ENCODE data around the gene LRRC3.
"Not testable (repeated sequence)": the region's sequence is repeated elsewhere in the genome, so short reads cannot be mapped to it uniquely, and the experiment has no call there.

LRRC3 gene

DNA sequence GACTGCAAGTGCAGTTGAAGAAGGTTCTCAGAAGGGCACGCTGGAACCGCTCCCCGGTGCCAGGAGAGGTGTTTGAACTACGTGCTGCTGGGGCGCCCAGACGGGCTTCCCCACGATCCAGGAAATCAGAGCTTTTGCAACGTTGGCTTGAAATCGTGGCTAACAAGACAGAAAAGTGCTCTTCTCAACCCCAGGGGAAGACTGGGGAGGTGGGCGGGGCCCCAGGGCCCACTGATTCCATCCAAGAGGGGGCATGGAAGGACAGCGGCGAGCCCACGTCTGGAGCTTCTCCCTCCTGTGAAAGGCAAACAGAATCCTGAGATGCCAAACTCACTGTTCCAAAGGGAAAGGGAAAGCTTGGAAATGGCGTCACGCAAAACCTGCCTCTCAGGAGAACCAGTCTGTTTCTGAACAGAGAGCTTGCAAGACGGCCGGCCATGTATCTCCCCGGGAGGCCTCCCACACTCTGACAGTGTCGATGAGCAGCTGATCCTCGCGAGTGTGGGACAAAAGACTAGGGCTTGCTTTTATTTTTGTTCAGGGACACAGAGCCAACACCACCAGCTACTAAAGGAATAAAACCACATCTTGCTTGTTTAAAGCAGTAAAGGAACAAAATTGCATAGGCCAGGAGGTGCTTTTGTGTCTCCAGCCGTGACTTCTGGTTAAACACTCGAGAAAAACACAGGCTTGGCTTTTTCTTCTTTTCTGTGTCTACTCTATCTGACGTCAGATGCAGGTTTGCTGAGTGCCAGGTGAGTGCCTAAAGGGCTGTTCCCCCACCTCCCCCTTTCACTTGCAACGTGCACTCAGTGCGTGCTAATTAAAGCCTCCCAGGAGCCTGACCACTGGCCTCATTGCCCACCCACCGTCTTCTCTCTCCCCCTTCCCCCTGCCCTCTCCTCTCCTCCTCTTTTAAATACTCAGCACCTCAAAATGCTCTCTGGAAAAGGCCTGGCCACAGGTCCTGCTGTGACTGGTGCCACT lies 41.5 kb downstream of the LRRC3 start:
- no peak for DNase-seq (ENCODE audit: low read depth)

DNA sequence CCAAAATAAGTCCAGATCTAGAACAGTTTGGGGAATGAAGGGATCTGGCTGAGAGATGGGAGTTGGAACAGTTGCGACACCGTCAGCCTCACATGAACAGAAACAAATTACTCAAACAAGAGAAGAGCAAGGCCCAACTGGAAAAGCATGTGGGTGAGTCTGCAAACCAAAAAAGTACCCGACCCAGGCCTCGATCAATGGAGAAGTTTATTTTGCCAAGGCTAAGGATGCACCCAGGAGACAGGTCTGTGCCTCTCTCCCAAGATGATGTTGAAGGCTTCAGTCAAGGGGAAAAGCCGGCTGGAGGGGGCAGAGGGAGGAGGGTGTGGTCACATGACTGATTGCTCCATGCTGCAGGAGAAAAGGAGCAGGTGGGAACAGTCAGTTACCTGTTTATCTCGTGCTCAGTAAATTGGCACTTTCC lies 42.4 kb downstream of the LRRC3 start:
- no peak for DNase-seq (ENCODE audit: low read depth)

DNA sequence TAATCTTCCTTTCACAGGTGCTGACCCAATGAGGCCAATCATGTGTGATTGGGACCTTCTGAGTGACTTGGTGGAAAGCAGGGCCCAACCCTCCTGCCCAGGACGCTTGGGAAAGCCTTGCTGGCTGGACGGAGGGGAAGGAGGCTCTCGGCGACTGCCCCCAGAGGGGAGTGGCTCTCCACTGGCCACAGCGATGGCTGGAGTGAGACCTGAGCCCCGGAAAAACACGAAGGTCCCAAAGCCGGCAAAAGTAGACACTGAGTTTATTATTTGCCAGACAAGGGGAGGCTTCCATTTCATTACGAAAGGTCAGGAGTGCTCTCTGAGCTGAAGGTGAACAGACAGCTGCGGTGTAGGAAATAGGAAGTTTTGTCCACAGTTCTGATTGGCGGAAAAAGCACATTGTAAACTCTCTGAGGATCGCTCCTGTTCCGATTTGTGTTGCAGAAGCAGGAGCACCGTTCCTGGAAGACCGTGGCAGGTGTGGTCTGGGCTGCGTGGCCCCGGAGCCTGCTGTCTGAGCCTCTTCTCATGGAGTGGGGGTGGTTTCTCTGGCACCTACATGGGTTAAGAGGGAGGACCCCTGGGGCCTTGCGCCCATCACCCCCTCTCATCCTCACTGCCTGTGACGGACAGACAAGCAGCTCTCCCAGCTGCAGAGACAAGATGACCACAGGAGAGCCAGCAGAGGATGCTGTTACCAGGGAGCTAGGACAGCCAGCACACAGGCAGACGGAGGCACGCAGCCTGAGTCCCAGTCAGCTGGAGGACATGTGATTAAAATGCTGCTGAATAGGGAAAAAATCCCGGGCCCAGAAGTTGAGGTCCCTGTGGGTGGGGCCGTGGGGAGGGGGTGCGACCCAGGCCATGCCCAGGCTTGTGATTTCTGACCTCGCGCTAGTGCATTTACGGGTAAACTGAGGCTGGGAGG lies 43.2 kb downstream of the LRRC3 start:
- no peak for DNase-seq (ENCODE audit: low read depth)

DNA sequence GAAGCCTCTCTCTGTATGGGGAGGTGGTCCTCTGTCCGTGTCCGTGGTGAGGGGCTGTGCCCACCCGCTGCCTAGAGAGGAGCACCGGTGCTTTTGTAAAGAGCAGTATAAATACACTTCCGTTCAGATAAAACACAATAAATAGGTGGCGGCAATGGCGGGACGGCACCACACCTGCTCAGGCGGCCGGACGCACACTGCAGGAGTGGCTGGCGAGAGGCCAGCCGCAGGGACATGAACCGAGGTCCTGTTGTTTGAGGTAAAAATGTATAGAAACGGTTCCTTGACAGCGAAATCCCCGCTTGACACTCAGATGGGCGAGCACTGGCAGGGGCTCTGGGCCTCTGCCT lies 43.9 kb downstream of the LRRC3 start:
- DNase-seq (ENCODE audit: low read depth): no peak

DNA sequence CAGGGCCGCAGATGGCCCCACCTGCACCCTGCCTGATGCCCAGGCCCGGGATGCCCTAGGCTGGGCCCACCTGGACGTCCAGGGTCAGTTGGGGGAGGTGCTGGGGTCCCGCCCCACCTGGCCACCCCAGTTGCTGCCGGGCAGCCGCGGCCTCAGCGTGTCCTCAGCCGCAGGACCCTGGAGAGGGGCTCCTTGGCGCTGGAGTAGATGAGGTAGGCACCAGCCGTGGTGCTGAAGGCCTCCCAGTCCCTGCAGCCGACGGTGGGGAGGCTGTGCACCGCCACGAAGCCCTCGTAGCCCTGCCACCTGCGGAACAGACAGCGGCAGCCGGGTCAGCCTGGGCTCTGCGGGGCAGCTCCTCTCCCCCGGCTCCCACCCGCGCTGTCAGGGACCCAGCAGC lies 44.3 kb downstream of the LRRC3 start:
- DNase-seq (ENCODE audit: low read depth): no peak

DNA sequence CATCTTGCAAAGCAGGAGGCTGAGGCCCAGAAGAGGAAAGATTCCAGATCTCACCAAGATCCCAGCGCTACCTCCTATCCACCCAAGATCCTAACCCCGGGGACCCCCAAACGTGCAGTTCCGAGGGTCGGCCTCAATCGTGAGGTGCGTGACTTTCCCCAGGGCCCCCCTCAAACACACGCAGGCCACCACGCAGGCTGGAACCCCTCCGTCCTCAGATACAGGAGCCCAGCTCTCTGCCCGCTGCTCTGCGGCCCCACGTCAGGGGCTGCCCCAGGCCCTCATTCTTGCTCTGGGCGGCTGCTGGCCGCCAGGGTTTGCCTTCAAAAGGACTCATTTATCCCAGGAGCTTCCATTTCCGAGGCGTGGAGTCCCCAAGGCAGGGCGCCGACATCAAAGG lies 44.8 kb downstream of the LRRC3 start:
- no peak for DNase-seq (ENCODE audit: low read depth)

DNA sequence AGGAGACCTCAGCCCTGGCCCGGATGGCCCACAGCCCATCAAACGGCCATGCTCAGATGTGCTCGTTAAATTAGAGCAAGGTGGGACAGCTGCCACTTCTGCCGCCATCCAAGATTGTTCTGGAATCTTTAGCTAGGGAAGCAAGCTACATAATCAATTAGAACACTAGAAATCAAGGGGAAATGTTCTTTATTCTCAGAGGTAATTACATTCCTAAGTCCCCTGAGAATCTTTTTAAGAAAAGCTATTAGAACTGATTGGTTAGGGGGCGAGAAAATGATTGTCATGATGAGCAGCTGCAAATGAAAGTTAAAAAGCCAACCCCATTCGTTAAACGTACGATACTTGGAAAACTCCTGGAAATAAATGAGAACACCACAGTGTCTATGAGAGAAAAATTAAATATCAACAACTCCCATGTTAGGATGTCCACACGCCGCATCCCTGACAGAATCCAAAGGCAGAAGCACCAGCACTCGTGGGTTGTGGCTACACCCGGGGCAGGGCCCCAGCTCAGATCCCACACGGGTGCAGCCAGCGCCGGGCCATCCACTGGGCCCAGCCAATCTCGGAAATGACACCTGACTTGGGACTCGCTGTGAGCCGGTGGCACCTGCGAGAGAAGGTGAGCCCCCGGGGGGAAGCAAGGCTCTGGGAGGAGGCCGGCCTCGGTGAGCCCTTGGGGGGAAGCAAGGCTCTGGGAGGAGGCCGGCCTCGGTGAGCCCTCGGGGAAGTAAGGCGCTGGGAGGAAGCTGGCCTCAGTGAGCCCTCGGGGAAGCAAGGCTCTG lies 47.1 kb downstream of the LRRC3 start:
- no peak for DNase-seq (ENCODE audit: low read depth)

DNA sequence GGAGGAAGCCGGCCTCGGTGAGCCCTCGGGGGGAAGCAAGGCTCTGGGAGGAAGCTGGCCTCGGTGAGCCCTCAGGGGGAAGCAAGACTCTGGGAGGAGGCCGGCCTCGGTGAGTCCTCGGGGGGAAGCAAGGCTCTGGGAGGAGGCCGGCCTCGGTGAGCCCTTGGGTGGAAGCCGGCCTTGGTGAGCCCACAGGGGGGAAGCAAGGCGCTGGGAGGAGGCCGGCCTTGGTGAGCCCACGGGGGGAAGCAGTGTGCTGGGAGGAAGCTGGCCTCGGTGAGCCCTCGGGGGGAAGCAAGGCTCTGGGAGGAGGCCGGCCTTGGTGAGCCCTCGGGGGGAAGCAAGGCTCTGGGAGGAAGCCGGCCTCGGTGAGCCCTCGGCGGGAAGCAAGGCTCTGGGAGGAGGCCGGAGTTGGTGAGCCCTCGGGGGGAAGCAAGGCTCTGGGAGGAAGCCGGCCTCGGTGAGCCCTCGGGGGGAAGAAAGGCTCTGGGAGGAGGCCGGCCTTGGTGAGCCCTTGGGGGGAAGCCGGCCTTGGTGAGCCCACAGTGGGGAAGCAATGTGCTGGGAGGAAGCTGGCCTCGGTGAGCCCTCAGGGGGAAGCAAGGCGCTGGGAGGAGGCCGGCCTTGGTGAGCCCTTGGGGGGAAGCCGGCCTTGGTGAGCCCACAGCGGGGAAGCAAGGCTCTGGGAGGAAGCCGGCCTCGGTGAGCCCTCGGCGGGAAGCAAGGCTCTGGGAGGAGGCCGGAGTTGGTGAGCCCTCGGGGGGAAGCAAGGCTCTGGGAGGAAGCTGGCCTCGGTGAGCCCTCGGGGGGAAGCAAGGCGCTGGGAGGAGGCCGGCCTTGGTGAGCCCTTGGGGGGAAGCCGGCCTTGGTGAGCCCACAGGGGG lies 47.9 kb downstream of the LRRC3 start:
- DNase-seq (ENCODE audit: low read depth): not testable (repeated sequence)

DNA sequence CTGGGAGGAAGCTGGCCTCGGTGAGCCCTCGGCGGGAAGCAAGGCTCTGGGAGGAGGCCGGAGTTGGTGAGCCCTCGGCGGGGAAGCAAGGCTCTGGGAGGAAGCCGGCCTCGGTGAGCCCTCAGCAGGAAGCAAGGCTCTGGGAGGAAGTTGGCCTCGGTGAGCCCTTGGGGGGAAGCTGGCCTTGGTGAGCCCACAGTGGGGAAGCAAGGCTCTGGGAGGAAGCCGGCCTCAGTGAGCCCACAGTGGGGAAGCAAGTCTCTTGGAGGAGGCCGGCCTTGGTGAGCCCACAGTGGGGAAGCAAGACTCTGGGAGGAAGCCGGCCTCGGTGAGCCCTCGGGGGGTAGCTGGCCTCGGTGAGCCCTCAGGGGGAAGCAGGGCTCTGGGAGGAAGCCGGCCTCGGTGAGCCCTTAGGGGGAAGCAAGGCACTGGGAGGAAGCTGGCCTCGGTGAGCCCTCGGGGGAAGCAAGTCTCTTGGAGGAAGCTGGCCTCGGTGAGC lies 48.6 kb downstream of the LRRC3 start:
- no peak for DNase-seq (ENCODE audit: low read depth)

DNA sequence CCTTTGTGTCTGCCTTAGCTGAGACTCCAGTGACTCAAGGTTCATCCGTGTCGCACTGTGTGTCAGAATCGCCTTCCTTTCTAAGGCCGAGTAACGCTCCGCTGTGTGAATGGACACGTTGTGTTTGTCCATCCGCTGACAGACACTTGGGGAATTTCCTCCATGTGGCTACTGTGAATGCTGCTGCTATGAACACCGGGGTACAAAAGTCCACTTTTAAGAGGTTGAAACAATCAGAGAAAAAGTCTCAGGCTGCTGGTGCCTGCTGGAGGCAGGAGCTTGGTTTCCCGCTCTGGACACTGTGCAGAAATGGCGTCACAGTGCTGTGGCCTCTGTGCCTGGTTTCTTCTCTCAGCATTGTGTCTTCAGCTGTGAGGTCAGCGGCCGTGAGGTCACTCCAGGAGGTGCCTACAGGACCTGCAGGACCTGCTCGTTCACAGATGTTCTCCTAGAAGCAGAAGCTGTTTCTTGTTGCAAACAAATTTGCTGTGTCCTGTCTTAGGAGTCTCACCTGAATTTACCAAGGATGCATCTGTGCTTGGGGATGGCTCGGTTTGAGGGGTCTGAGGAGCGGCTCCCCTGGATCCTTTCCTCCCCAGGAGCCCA lies 50.5 kb downstream of the LRRC3 start:
- DNase-seq (ENCODE audit: low read depth): no peak

DNA sequence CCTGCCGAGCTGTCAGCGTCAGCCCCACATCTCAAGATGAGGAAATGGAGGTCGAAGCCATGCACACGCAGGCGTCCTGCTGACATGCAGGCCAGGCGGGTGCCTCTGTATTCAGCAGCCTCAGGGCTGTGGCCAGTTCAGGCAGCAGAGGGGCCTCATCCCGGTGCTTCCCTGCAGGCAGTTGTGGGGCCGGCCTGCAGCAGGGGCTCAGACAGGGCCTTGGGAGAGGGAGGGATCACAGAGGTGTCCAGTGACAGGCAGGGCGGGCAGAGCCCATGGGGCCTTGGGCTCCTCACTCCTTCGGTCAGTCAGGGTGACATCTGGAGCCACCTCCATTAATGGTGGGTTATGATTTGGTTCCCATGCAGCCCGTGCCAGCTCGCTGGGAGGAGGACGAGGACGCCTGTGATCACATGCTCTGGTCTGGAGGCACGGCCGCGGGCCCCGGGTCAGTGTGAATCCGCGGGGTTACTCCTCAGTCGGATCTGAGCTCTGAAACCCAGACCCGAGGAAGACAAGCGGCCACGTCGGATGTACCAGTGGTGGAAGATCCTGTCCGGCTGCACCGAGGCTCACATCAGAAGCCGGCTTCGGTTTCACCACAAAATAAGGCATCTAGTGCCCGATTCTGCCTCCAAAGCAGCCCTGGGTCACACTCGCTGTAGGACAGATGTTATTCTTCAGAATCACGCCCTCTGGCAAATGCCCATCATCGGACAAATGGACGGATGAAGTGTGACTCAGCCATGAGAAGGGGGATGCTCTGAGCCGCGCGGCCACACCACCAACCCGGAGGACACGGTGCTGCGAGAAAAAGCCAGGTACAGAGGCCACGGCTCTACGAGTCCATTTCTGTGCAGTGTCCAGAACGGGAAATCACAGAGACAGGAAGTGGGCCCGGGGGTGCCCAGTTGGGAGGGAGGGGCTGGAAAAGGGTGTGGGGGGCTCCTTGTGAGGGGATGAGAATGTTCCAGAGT lies 51.3 kb downstream of the LRRC3 start:
- no peak for DNase-seq (ENCODE audit: low read depth)

DNA sequence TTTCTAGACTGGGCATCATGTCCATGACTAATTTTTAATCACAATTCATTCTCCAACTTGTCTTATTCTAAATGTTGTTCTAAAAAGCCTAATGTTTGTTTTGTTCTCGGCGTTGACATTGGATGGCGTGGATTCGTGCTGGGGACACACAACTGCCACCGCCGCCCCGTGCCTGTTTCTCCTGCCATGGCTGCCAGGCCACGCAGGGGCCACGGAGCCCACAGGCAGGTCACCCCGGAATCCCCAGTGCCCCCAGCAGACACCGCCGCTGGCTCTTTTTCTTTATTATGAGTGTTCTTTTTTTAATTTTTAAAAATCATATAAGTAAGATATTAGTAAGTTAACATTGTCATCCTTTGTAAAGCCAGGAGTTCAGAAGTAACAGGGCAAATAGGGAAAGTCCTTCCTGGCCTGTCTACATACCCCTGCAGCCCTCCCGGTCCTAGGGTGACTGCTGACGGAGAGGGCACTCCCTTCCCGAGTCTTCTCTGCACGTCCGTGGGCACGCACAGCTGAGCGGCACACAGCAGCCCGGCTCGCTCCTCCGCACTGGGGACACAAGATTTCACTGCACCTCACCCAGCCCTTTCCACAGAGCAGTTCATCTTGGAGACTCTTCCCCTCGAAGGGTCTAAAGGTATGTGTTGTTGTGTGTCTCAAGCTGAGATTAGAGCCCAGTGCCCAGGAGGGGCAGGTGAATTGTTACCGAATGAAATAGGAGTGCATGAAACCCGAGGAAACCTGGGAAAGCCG lies 52.5 kb downstream of the LRRC3 start:
- DNase-seq (ENCODE audit: low read depth): no peak

DNA sequence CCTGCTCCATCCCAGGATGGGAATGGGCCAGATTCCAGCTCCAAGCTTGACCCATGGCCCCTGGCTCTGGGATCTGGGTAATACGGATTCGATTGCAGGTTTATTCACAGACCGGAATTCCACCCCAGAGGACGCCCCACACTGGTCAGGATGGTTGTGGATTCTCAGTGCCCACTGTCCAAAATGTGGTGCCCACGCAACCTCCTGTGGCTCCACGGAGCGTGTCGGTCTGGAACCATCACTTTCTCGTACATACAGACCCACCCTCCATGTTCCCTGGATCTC lies 53.1 kb downstream of the LRRC3 start:
- no peak for DNase-seq (ENCODE audit: low read depth)

DNA sequence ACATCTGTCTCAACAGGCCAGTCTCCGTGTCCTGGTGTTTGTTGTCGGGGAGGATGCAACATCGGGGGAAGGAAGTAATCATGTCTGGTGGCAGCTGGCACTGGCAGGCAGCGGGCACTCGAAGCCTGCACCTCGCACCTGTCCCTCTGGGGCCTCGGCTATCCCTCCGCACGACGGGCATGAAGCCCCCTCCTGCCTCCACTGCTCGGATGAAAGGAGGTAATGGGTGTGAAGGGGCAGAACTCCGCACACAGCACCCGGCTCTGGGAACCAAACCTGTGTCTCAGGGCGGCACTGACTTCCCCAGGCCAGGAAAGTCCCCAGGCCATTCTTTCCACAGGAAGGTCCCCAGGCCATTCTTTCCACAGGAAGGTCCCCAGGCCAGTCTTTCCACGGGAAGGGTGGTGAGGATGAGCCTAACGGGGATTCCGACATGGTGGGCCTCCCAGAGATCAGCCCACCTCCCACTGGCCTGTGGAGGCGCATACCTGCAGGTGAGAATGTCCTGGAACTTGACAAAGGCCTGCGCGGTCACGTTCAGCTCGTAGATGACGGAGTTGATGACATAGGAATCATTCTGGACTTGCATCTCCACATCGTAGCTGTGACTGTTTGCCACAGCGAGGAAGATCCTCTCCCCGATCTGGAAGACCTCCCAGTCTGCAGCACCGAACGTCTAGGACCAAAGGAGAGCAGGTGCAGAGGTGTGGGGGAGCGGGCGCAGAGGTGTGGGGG lies 53.6 kb downstream of the LRRC3 start:
- DNase-seq (ENCODE audit: low read depth): no peak

DNA sequence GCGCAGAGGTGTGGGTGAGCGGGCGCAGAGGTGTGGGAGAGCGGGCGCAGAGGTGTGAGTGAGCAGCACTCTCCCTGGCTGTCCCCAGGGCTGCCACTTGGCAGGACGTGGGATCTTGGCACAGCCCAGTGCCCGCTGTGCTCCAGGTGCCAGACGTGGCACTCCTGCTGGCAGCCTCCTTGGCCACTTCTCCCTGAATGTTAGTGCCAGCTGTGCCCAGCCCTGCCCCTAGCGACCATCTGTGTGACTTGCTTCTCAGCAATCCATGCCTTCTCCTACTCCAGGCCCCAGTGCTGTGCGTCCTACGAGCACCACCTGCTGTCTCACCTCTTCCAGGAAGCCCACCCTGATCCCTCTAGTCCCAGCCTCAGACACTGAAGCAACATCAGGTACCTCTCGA lies 54.2 kb downstream of the LRRC3 start:
- no peak for DNase-seq (ENCODE audit: low read depth)

DNA sequence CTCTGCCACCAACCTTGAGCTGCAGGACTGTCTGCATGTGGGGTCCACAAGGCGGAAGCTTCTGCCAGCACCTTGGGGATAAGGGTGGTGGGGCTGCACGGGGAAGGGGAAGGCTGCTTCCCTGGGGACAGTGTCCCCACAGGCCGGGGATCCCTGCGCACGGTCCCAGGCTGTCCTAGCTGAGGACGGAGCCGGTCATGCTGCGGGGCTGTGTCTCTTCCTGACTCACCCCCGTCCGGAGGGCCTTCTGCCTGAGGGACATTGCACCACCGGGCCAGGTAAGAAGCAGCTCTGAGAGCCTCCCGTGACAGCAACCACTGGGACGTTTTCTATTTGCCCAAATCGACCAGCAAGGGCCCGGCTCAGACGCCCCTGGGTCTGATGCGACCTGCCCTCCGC lies 54.8 kb downstream of the LRRC3 start:
- no peak for DNase-seq (ENCODE audit: low read depth)

DNA sequence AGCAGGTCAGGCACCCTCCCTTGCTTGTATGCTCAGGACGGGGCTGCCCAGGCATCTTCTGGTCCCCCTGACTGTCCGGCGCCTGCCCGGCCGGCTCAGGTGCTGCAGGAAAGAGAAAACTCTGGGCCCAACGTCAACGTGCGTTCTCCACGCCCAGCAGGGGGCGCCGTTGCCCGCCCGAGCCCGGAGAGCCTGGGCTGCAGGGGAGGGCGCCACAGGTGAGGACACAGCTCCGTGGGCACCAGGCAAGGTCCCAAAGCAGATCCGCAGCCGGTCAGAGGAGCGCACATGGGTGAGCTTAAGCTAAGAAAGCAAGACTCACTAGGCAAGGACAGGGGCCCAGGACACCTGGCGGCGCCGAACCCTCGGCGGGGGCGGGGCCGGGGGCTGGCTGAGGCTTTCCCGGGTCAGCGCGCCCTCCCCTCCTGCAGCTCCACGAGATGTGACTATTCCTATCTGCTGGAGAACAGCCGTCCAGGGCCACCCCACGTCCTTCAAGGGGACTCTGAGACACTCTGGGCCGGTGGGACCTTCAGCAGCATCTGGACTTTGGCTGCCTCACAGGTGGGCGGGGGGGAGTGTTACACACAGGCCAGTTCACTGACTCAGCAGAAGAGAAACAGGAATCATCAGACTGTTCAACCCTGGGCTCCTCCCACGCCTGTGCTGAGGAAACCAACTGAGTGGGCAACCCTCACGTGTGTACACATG lies 55.4 kb downstream of the LRRC3 start:
- DNase-seq (ENCODE audit: low read depth): peak; percentile 73

All from stimulated activated CD8-positive, alpha-beta memory T cell treated with anti-CD3 and anti-CD28 coated beads, Interleukin-15, amount 100 ng/mL, for 24 hours (primary cell).